Natural killer cell (primary cell): ENCODE results near the gene SMAD4. TPM values are rescaled to one million over a fixed set of nuclear protein-coding genes. Genes with fewer than 3 reads are reported as not detected.

ENCODE experiments used
- ATAC-seq, 3 donors: fragments of 150-1000 bp in 2 of 3; fragments of 200-7000 bp in 1 of 3; cut with Tn5 transposase; 1 replicate in 1 of 3; 2 replicates in 2 of 3; pipeline ENCODE4 v1.10.0; 2021; ENCODE audit warnings: mild to moderate bottlenecking in 2 of 3, moderate library complexity in 2 of 3
- DNase-seq, 2 donors: peaks; one replicate each; pipeline versions ENCODE4 v3.0.0 to v3.0.0-alpha.2; 2013 to 2021; ENCODE audit warnings: mixed read lengths in 1 of 2
- H3K27ac ChIP-seq: one replicate; pipeline ENCODE4 v1.5.1; 2013; ENCODE audit warnings: mild to moderate bottlenecking, low read length
- H3K27me3 ChIP-seq: one replicate; pipeline ENCODE4 v1.6.1; 2013; ENCODE audit warnings: low read length; ENCODE audit not compliant: control insufficient read depth, insufficient read depth
- H3K36me3 ChIP-seq: one replicate; pipeline ENCODE4 v1.6.1; 2013; ENCODE audit warnings: low read length; ENCODE audit not compliant: control insufficient read depth, insufficient read depth
- H3K4me1 ChIP-seq: one replicate; pipeline ENCODE4 v1.6.1; 2013; ENCODE audit warnings: low read length; ENCODE audit not compliant: control insufficient read depth, insufficient read depth
- H3K4me3 ChIP-seq: one replicate; pipeline ENCODE4 v1.5.1; 2013; ENCODE audit warnings: low read length
- H3K9me3 ChIP-seq: one replicate; pipeline ENCODE4 v1.6.1; 2013; ENCODE audit warnings: low read length; ENCODE audit not compliant: control insufficient read depth, insufficient read depth
- H3K27ac Mint-ChIP-seq, 2 donors: one replicate each; pipeline ENCODE4 v1.8.0; 2022; ENCODE audit warnings: mild to moderate bottlenecking in 2 of 2, mixed read lengths in 2 of 2, moderate library complexity in 1 of 2
- H3K27me3 Mint-ChIP-seq, 2 donors: one replicate each; pipeline ENCODE4 v1.8.0; 2022; ENCODE audit warnings: low read depth in 2 of 2, mixed read lengths in 2 of 2
- H3K36me3 Mint-ChIP-seq: one replicate; pipeline ENCODE4 v1.8.0; 2022; ENCODE audit warnings: mixed read lengths
- H3K4me1 Mint-ChIP-seq, 2 donors: one replicate each; pipeline ENCODE4 v1.8.0; 2022; ENCODE audit warnings: mixed read lengths in 2 of 2
- H3K4me3 Mint-ChIP-seq: one replicate; pipeline ENCODE4 v1.8.0; 2022; ENCODE audit warnings: mild to moderate bottlenecking, moderate library complexity, mixed read lengths
- H3K9me3 Mint-ChIP-seq, 2 donors: one replicate each; pipeline ENCODE4 v1.8.0; 2022; ENCODE audit warnings: mixed read lengths in 2 of 2
- WGBS: methylation state at CpG from one replicate; pipeline ENCODE4 v1.1.7; 2013; ENCODE audit warnings: missing lambda C conversion rate; ENCODE audit not compliant: insufficient coverage; 5-methylcytosine and 5-hydroxymethylcytosine counted together
- intact Hi-C: fragments of 100-400 bp; cut with micrococcal nuclease; formaldehyde crosslinking; loops from one replicate; pipeline ENCODE4 v1.14.2; 2022
- total RNA-seq, 4 donors: library from RNA; stranded (reverse); fragments of 120-200 nt in 1 of 4; gene quantifications; one replicate each; pipeline versions ENCODE4 v1.2.3 to v1.2.4, GENCODE V29; 2013 to 2022
- TF ChIP-seq, protein P1 (sequence below): fragments of 200-600 bp; IDR thresholded peaks from one replicate; pipeline ENCODE4 v1.8.0; 2022; ENCODE audit warnings: antibody characterized with exemption

The SMAD4 gene
- 10 to 100 TPM; 63.4 to 92.7 (median 73.8) TPM for total RNA-seq
- total RNA-seq (2013) = 129 TPM

GRCh38 chr18:51029694-51030536 lies at the start of gene SMAD4:
TSS of gene SMAD4 (plus strand) at chr18:51030213. CDS start at chr18:51047047, 16,834 bp downstream.
- Histone ChIP-seq H3K36me3 (peaks cover 2% of the 10 kb centered on the region), H3K27me3 (no peaks in the 10 kb centered on the region), H3K4me3 (peak within 1 kb of the TSS; percentile 68), H3K4me1 (peaks cover 20% of the 10 kb centered on the region), H3K9me3 (no peaks in the 10 kb centered on the region), H3K27ac (peak within 1 kb of the TSS; percentile 91)
- under 1% methylated on average over 79 of the region's 79 CpGs for WGBS
- no peaks in the 10 kb centered on the region for H3K36me3 Mint-ChIP-seq
- peak; percentile 75 to 82 (median 77) for ATAC-seq
- no peaks in the 10 kb centered on the region for H3K27me3 Mint-ChIP-seq
- H3K27ac Mint-ChIP-seq = peak within 1 kb of the TSS; percentile 90 to 95
- H3K4me3 Mint-ChIP-seq = peak within 1 kb of the TSS; percentile 99
- DNase-seq = peak; percentile 97
- H3K9me3 Mint-ChIP-seq = no peaks in the 10 kb centered on the region
- H3K4me1 Mint-ChIP-seq = peaks cover 50 to 53% of the 10 kb centered on the region in 2 donors
- TF ChIP-seq, protein P1, sequence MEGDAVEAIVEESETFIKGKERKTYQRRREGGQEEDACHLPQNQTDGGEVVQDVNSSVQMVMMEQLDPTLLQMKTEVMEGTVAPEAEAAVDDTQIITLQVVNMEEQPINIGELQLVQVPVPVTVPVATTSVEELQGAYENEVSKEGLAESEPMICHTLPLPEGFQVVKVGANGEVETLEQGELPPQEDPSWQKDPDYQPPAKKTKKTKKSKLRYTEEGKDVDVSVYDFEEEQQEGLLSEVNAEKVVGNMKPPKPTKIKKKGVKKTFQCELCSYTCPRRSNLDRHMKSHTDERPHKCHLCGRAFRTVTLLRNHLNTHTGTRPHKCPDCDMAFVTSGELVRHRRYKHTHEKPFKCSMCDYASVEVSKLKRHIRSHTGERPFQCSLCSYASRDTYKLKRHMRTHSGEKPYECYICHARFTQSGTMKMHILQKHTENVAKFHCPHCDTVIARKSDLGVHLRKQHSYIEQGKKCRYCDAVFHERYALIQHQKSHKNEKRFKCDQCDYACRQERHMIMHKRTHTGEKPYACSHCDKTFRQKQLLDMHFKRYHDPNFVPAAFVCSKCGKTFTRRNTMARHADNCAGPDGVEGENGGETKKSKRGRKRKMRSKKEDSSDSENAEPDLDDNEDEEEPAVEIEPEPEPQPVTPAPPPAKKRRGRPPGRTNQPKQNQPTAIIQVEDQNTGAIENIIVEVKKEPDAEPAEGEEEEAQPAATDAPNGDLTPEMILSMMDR = no peak
- intact Hi-C loops = loop anchor here (1.0 to 5.0 kb wide), 3 partner anchors 63 to 167 kb away; partner anchors contain the start of genes ELAC1, ME2 and MEX3C

DNA sequence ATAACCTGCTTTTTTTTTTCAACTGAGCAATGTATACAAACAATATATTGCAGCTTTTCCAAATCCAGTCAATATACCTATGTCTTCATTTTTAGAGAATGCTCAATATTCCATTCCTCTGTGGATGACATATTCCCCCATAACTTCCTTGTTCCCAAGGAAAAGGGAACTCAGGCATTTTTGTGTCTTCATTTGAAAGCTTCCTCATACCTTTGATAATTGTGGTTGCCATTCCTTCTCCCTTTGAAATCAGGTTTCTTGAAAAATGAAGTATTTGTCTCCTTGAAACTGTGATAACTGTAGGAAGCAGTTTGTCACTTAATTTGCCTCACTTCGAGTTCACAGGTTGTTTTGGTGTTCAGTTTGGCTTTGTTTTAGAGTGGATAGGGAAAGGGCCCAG lies 48.6 kb upstream of the SMAD4 start:
- H3K4me3 Mint-ChIP-seq = no peak overlapping the region
- Histone ChIP-seq H3K9me3 (peaks cover 8% of the 10 kb centered on the region), H3K4me3 (no peak overlapping the region), H3K27me3 (no peaks in the 10 kb centered on the region), H3K36me3 (peaks cover 28% of the 10 kb centered on the region), H3K4me1 (no peaks in the 10 kb centered on the region), H3K27ac (no peak overlapping the region)
- TF ChIP-seq, protein P1 = no peak
- H3K27me3 Mint-ChIP-seq = no peaks in the 10 kb centered on the region
- H3K9me3 Mint-ChIP-seq = peaks cover 0 to 2% of the 10 kb centered on the region in 2 donors
- intact Hi-C loops = no loop called here
- H3K4me1 Mint-ChIP-seq = peaks cover 6 to 8% of the 10 kb centered on the region in 2 donors
- H3K27ac Mint-ChIP-seq = no peak overlapping the region
- no peak for ATAC-seq
- WGBS = 90% methylated on average over 1 of the region's 1 CpG
- H3K36me3 Mint-ChIP-seq = peaks cover 18% of the 10 kb centered on the region
- DNase-seq = no peak

DNA sequence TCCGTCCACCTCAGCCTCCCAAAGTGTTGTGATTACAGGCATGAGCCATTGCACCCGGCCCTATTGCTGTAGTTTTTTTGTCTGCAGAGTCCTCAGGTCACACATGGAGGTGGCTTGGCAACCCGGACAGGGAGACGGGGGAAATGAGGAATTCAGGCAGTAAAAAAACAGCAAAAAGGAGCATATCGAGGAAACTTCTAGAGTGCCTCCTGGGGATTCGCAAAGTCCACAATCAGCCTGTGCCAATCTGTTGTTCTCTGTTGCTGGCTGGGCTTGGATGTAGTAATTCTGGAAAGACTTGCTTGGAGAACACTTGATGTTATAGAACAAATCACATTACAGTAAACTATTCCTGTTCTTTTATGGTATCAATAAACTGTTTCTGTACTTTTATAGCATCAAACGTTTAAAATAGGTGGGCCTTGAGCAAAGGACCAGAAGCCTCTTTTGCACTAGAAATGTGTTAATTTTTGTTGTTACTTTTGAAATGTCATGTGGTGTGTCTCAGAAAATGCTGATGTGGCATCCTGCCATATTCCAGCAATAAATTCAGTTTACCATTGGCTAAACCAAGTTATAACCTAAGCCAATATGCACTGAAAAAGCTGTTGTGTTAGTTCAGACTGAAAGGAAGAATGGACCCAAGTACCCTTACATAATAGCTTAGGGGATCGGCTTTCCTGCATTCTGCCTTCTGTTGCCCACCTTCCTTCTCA lies 47.8 kb upstream of the SMAD4 start:
- no peak overlapping the region for H3K27ac ChIP-seq
- DNase-seq (no peak), ATAC-seq (no peak)
- intact Hi-C loops = no loop called here
- Mint-ChIP-seq H3K9me3 (peaks cover 0 to 2% of the 10 kb centered on the region in 2 donors), H3K4me3 (no peak overlapping the region), H3K4me1 (peaks cover 6 to 8% of the 10 kb centered on the region in 2 donors), H3K27me3 (no peaks in the 10 kb centered on the region), H3K27ac (no peak overlapping the region), H3K36me3 (peaks cover 17% of the 10 kb centered on the region)
- H3K4me1 ChIP-seq = no peaks in the 10 kb centered on the region
- H3K36me3 ChIP-seq = peaks cover 20% of the 10 kb centered on the region
- WGBS = 94% methylated on average over 8 of the region's 8 CpGs
- H3K4me3 ChIP-seq = no peak overlapping the region
- no peaks in the 10 kb centered on the region for H3K27me3 ChIP-seq
- TF ChIP-seq, protein P1 = no peak
- peaks cover 3% of the 10 kb centered on the region for H3K9me3 ChIP-seq
